CD14-positive monocyte (primary cell): ENCODE data around the gene ISCA2. TPM values are rescaled to one million over a fixed set of nuclear protein-coding genes. Genes with fewer than 3 reads are reported as not detected.

ENCODE experiments used
- DNase-seq, 3 donors: peaks; one replicate each; pipeline ENCODE4 v3.0.0-alpha.2; 2011 to 2022
- H2AFZ ChIP-seq: 2 replicates; pipeline ENCODE4 v1.6.0; 2012; ENCODE audit warnings: mild to moderate bottlenecking, low read depth, low read length, inconsistent platforms; ENCODE audit not compliant: insufficient read depth, poor library complexity, severe bottlenecking
- H3K27ac ChIP-seq, 2 donors: 1 replicate in 1 of 2; 2 replicates in 1 of 2; pipeline ENCODE4 v1.5.1; 2012 to 2013; ENCODE audit warnings: low read length in 2 of 2, control low read depth in 1 of 2, inconsistent platforms in 1 of 2, low read depth in 1 of 2, mild to moderate bottlenecking in 1 of 2
- H3K27me3 ChIP-seq, 2 donors: one replicate each; pipeline versions ENCODE4 v1.6.0 to v1.6.1; 2011 to 2013; ENCODE audit warnings: low read length in 2 of 2; ENCODE audit not compliant: control insufficient read depth in 2 of 2, insufficient read depth in 2 of 2
- H3K36me3 ChIP-seq, 2 donors: replicated peaks in 1 of 2; 1 replicate in 1 of 2; 2 replicates in 1 of 2; pipeline versions ENCODE4 v1.5.1 to v1.6.1; 2012 to 2013; ENCODE audit warnings: low read length in 2 of 2, control low read depth in 1 of 2, inconsistent platforms in 1 of 2, mild to moderate bottlenecking in 1 of 2; ENCODE audit not compliant: insufficient read depth in 2 of 2, control insufficient read depth in 1 of 2
- H3K4me1 ChIP-seq, 2 donors: 1 replicate in 1 of 2; 2 replicates in 1 of 2; pipeline versions ENCODE4 v1.5.1 to v1.6.1; 2012 to 2013; ENCODE audit warnings: low read length in 2 of 2, control low read depth in 1 of 2, inconsistent platforms in 1 of 2, mild to moderate bottlenecking in 1 of 2, moderate library complexity in 1 of 2; ENCODE audit not compliant: insufficient read depth in 2 of 2, control insufficient read depth in 1 of 2
- H3K4me2 ChIP-seq: replicated peaks from 2 replicates; pipeline ENCODE3; 2012; ENCODE audit warnings: low read length, moderate library complexity, mild to moderate bottlenecking; ENCODE audit not compliant: poor library complexity, severe bottlenecking; ENCODE audit errors: extremely low read depth
- H3K4me3 ChIP-seq, 3 experiments: fragments of 200-600 bp in 1 of 3; sonication (generic) in 1 of 3; replicated peaks in 1 of 3; 1 replicate in 2 of 3; 2 replicates in 1 of 3; pipeline ENCODE4 v1.5.1; 2011 to 2013; ENCODE audit warnings: low read length in 3 of 3, mild to moderate bottlenecking in 3 of 3, control low read depth in 2 of 3, low read depth in 2 of 3, inconsistent platforms in 1 of 3, moderate library complexity in 1 of 3
- H3K79me2 ChIP-seq: 2 replicates; pipeline ENCODE4 v1.6.0; 2012; ENCODE audit warnings: mild to moderate bottlenecking, control low read depth, inconsistent platforms, low read length, moderate library complexity; ENCODE audit not compliant: insufficient read depth
- H3K9ac ChIP-seq: 2 replicates; pipeline ENCODE4 v1.6.0; 2017; ENCODE audit warnings: low read length, mild to moderate bottlenecking; ENCODE audit not compliant: insufficient read depth, poor library complexity, severe bottlenecking
- H3K9me3 ChIP-seq, 2 donors: replicated peaks in 1 of 2; 1 replicate in 1 of 2; 2 replicates in 1 of 2; pipeline versions ENCODE4 v1.5.1 to v1.6.1; 2012 to 2013; ENCODE audit warnings: low read length in 2 of 2, control low read depth in 1 of 2; ENCODE audit not compliant: control insufficient read depth in 1 of 2, insufficient read depth in 1 of 2
- H4K20me1 ChIP-seq: 2 replicates; pipeline ENCODE4 v1.6.0; 2012; ENCODE audit warnings: mild to moderate bottlenecking, low read length, control low read depth, moderate library complexity; ENCODE audit not compliant: insufficient read depth
- H3K27ac Mint-ChIP-seq, 7 donors: one replicate each; pipeline ENCODE4 v1.8.0; 2020; ENCODE audit warnings: mild to moderate bottlenecking in 7 of 7, mixed read lengths in 7 of 7, moderate library complexity in 6 of 7, inconsistent platforms in 2 of 7
- H3K27me3 Mint-ChIP-seq, 3 donors: one replicate each; pipeline ENCODE4 v1.8.0; 2021 to 2022; ENCODE audit warnings: low read depth in 3 of 3, mild to moderate bottlenecking in 3 of 3, mixed read lengths in 3 of 3, moderate library complexity in 3 of 3, inconsistent platforms in 1 of 3
- H3K36me3 Mint-ChIP-seq, 2 donors: one replicate each; pipeline ENCODE4 v1.8.0; 2020; ENCODE audit warnings: mixed read lengths in 2 of 2, inconsistent platforms in 1 of 2, mild to moderate bottlenecking in 1 of 2
- H3K4me1 Mint-ChIP-seq: one replicate; pipeline ENCODE4 v1.8.0; 2020; ENCODE audit warnings: mild to moderate bottlenecking, mixed read lengths
- H3K4me3 Mint-ChIP-seq, 2 donors: one replicate each; pipeline ENCODE4 v1.8.0; 2020; ENCODE audit warnings: mild to moderate bottlenecking in 2 of 2, mixed read lengths in 2 of 2, moderate library complexity in 1 of 2
- H3K9me3 Mint-ChIP-seq, 7 donors: one replicate each; pipeline ENCODE4 v1.8.0; 2020 to 2022; ENCODE audit warnings: mixed read lengths in 7 of 7, mild to moderate bottlenecking in 6 of 7, moderate library complexity in 6 of 7, inconsistent platforms in 2 of 7
- WGBS: methylation state at CpG from one replicate; pipeline ENCODE4 v1.1.5; 2013; ENCODE audit warnings: missing lambda C conversion rate; ENCODE audit not compliant: insufficient coverage; 5-methylcytosine and 5-hydroxymethylcytosine counted together
- intact Hi-C, 2 donors: fragments of 100-400 bp; cut with micrococcal nuclease; formaldehyde crosslinking; loops; one replicate each; pipeline versions ENCODE4 v1.15.0 to v1.15.1; 2023
- polyA plus RNA-seq, 3 donors: library from polyadenylated mRNA; depleted of rRNA in 1 of 3; unstranded in 2 of 3; stranded (reverse) in 1 of 3; fragments of 300-500 nt in 2 of 3; fragments of >200 nt in 1 of 3; fragmentation: Illumina TruSeq in 2 of 3; gene quantifications; 1 replicate in 2 of 3; 2 replicates in 1 of 3; pipeline ENCODE4 v1.2.3, GENCODE V29; 2012 to 2021
- TF ChIP-seq, protein P1 (sequence below): fragments of 200-600 bp; IDR thresholded peaks from one replicate; pipeline ENCODE4 v1.8.0; 2022; ENCODE audit warnings: antibody characterized with exemption, mild to moderate bottlenecking

Gene ISCA2
- polyA plus RNA-seq, 3 donors = 6.1 to 61.7 (median 55.9) TPM

- Histone ChIP-seq H3K27me3 (no peaks in the 10 kb centered on the region), H3K79me2 (no peaks in the 10 kb centered on the region), H3K27ac (no peak overlapping the region), H3K9ac (no peak overlapping the region), H3K9me3 (no peaks in the 10 kb centered on the region), H4K20me1 (no peaks in the 10 kb centered on the region), H2AFZ (no peak overlapping the region), H3K4me3 (no peak overlapping the region), H3K4me1 (peaks cover 20 to 30% of the 10 kb centered on the region in 2 donors), H3K4me2 (no peak overlapping the region), H3K36me3 (no peaks in the 10 kb centered on the region)
- intact Hi-C loops = no loop called here
- Mint-ChIP-seq H3K4me1 (peaks cover 28% of the 10 kb centered on the region), H3K27ac (no peak overlapping the region), H3K4me3 (no peak overlapping the region), H3K9me3 (no peaks in the 10 kb centered on the region), H3K27me3 (peaks cover 3 to 6% (median 4%) of the 10 kb centered on the region in 3 donors), H3K36me3 (no peaks in the 10 kb centered on the region)
- DNase-seq = no peak
- TF ChIP-seq, protein P1, sequence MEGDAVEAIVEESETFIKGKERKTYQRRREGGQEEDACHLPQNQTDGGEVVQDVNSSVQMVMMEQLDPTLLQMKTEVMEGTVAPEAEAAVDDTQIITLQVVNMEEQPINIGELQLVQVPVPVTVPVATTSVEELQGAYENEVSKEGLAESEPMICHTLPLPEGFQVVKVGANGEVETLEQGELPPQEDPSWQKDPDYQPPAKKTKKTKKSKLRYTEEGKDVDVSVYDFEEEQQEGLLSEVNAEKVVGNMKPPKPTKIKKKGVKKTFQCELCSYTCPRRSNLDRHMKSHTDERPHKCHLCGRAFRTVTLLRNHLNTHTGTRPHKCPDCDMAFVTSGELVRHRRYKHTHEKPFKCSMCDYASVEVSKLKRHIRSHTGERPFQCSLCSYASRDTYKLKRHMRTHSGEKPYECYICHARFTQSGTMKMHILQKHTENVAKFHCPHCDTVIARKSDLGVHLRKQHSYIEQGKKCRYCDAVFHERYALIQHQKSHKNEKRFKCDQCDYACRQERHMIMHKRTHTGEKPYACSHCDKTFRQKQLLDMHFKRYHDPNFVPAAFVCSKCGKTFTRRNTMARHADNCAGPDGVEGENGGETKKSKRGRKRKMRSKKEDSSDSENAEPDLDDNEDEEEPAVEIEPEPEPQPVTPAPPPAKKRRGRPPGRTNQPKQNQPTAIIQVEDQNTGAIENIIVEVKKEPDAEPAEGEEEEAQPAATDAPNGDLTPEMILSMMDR = no peak
- WGBS = 86% methylated on average over 4 of the region's 8 CpGs
Observed at GRCh38 chr14:74515891-74516412, 22.4 kb downstream of the ISCA2 start.

GRCh38 chr14:74516451-74517160, 23.0 kb downstream of the ISCA2 start:
- no peaks in the 10 kb centered on the region for H3K9me3 ChIP-seq
- DNase-seq = no peak
- peaks cover 3 to 6% (median 4%) of the 10 kb centered on the region in 3 donors for H3K27me3 Mint-ChIP-seq
- H3K36me3 Mint-ChIP-seq = no peaks in the 10 kb centered on the region
- H3K79me2 ChIP-seq = no peaks in the 10 kb centered on the region
- no peaks in the 10 kb centered on the region for H3K36me3 ChIP-seq
- WGBS = 97% methylated on average over 10 of the region's 12 CpGs
- intact Hi-C loops = no loop called here
- no peak overlapping the region for H3K9ac ChIP-seq
- H3K4me2 ChIP-seq = no peak overlapping the region
- no peak overlapping the region for H3K4me3 ChIP-seq
- H3K27ac ChIP-seq = no peak overlapping the region
- H4K20me1 ChIP-seq = no peaks in the 10 kb centered on the region
- TF ChIP-seq, protein P1 = no peak
- H3K27me3 ChIP-seq = no peaks in the 10 kb centered on the region
- H3K4me3 Mint-ChIP-seq = no peak overlapping the region
- no peak overlapping the region for H2AFZ ChIP-seq
- no peak overlapping the region for H3K27ac Mint-ChIP-seq
- no peaks in the 10 kb centered on the region for H3K9me3 Mint-ChIP-seq
- H3K4me1 Mint-ChIP-seq = peaks cover 27% of the 10 kb centered on the region
- peaks cover 20 to 30% of the 10 kb centered on the region in 2 donors for H3K4me1 ChIP-seq
